Measurements from ENCODE around the gene PADI2. TPM values are rescaled to one million over a fixed set of nuclear protein-coding genes. Genes with fewer than 3 reads are reported as not detected.

Gene PADI2
- total and polyA plus RNA-seq, 2 donors (not counting 3 experiments of a cell fraction or from before 2014, with no cell fraction given), result not detected

- H3K79me2 ChIP-seq (ENCODE audit: control insufficient read depth, insufficient read depth, low read length), result no peaks in the 10 kb centered on the region
- no peaks in the 10 kb centered on the region for H4K20me1 ChIP-seq (replicated peaks; ENCODE audit: control insufficient read depth, extremely low read depth, insufficient read depth, low read length)
- H3K36me3 ChIP-seq (ENCODE audit: control insufficient read depth in 2 of 2, extremely low read depth in 1 of 2, insufficient read depth in 2 of 2, low read length in 2 of 2), result no peaks in the 10 kb centered on the region
- dilution Hi-C loops (cut with MboI; ENCODE audit: extremely low pct_ligation_motif_present, low sequenced_read_pairs) (no loop called here), intact Hi-C loops (cut with micrococcal nuclease) (loop anchor here (2.0 kb wide), 1 partner anchor 173 kb away; no protein-coding TSS in a partner anchor)
- FAIRE-seq (no peak), DNase-seq (ENCODE audit: low read depth, low spot score) (no peak)
- BruUV-seq (replicated peaks), result no TSS peak
- CTCF ChIA-PET, result interaction anchor here (1.3 to 11.0 kb wide), 5 partner anchors 64 to 213 kb away, joined by 4 to 261 read pairs (median 8); no protein-coding TSS in a partner anchor
- H3K4me2 ChIP-seq (ENCODE audit: insufficient read depth, low read length), result no peak overlapping the region
- no peak overlapping the region for H3K27ac ChIP-seq (ENCODE audit: insufficient read depth, low read depth, low read length)
- no peak overlapping the region for H2AFZ ChIP-seq (ENCODE audit: low read depth, low read length)
- H3K9ac ChIP-seq (replicated peaks; ENCODE audit: extremely low read depth, insufficient read depth, low read length), result no peak overlapping the region
- peaks cover 22% of the 10 kb centered on the region for H3K4me1 ChIP-seq (ENCODE audit: control insufficient read depth, extremely low read depth, insufficient read depth, low read length)
- no peak overlapping the region for H3K4me3 ChIP-seq (replicated peaks in 1 of 3; ENCODE audit: insufficient read depth in 1 of 3, low read depth in 1 of 3, low read length in 3 of 3)
- no peaks in the 10 kb centered on the region for H3K9me1 ChIP-seq (replicated peaks; ENCODE audit: control insufficient read depth, extremely low read depth, insufficient read depth, low read length)
- POLR2A ChIA-PET, result no interaction called here
- no peaks in the 10 kb centered on the region for H3K9me3 ChIP-seq (replicated peaks; ENCODE audit: control insufficient read depth, insufficient read depth, low read length)
- no peak for TF ChIP-seq POLR2AphosphoS5 (IDR thresholded peaks at IDR 0.05; ENCODE audit: insufficient read depth, low read depth, low read length)
- no peak for TF ChIP-seq GATA2 (IDR thresholded peaks at IDR 0.05; ENCODE audit: insufficient read depth, insufficient read length, low read depth, low read length)
- TF ChIP-seq MYC (IDR thresholded peaks at IDR 0.05; ENCODE audit: low read depth, low read length), result no peak
- no peak for TF ChIP-seq FOS (IDR thresholded peaks at IDR 0.05; ENCODE audit: borderline replicate concordance, insufficient read depth, low read length)
- TF ChIP-seq CTCF (IDR thresholded peaks at IDR 0.05; ENCODE audit: extremely low read depth in 1 of 2, insufficient read depth in 1 of 2, low read depth in 1 of 2, low read length in 2 of 2), result no peak
- TF ChIP-seq EZH2 (IDR thresholded peaks at IDR 0.05; ENCODE audit: borderline replicate concordance, low read depth, low read length, severe bottlenecking), result no peak
- no peak for TF ChIP-seq MAX (IDR thresholded peaks at IDR 0.05; ENCODE audit: insufficient read depth, insufficient read length)
- TF ChIP-seq JUN (IDR thresholded peaks at IDR 0.05; ENCODE audit: borderline replicate concordance, insufficient read depth, insufficient read length, low read depth), result no peak
- no peak for TF ChIP-seq POLR2A (IDR thresholded peaks at IDR 0.05; ENCODE audit: low read depth, low read length)
- H3K27me3 ChIP-seq (ENCODE audit: control insufficient read depth in 2 of 2, insufficient read depth in 2 of 2, low read length in 2 of 2), result peaks cover 6 to 8% of the 10 kb centered on the region in 2 experiments
These were observed 4.2 kb upstream of the PADI2 start for GRCh38 chr1:17123196-17124045.
